Glutamatergic neuron (in vitro differentiated cells): ENCODE results near the gene ZC4H2. TPM values are rescaled to one million over a fixed set of nuclear protein-coding genes. Genes with fewer than 3 reads are reported as not detected.
"Not testable (repeated sequence)": the region's sequence is repeated elsewhere in the genome, so short reads cannot be mapped to it uniquely, and the experiment has no call there.

Experiments
- DNase-seq: peaks from one replicate; pipeline ENCODE4 v3.0.0; 2022
- H3K27ac Mint-ChIP-seq: one replicate; pipeline ENCODE4 v1.8.0; 2020; ENCODE audit warnings: mild to moderate bottlenecking, mixed read lengths, inconsistent platforms; ENCODE audit not compliant: unreplicated experiment
- H3K27me3 Mint-ChIP-seq: one replicate; pipeline ENCODE4 v1.8.0; 2020; ENCODE audit warnings: mild to moderate bottlenecking, moderate library complexity, mixed read lengths, inconsistent platforms; ENCODE audit not compliant: unreplicated experiment
- H3K36me3 Mint-ChIP-seq: one replicate; pipeline ENCODE4 v1.8.0; 2020; ENCODE audit warnings: mild to moderate bottlenecking, mixed read lengths, inconsistent platforms; ENCODE audit not compliant: unreplicated experiment
- H3K4me1 Mint-ChIP-seq: one replicate; pipeline ENCODE4 v1.8.0; 2020; ENCODE audit warnings: mild to moderate bottlenecking, low read depth, mixed read lengths, inconsistent platforms; ENCODE audit not compliant: unreplicated experiment
- H3K4me3 Mint-ChIP-seq: one replicate; pipeline ENCODE4 v1.8.0; 2020; ENCODE audit warnings: mild to moderate bottlenecking, mixed read lengths, inconsistent platforms; ENCODE audit not compliant: unreplicated experiment
- H3K9me3 Mint-ChIP-seq: one replicate; pipeline ENCODE4 v1.8.0; 2020; ENCODE audit warnings: mild to moderate bottlenecking, moderate library complexity, mixed read lengths, inconsistent platforms; ENCODE audit not compliant: unreplicated experiment
- CTCF ChIP-seq: fragments of 200-600 bp; sonication (generic); IDR thresholded peaks from one replicate; pipeline ENCODE4 v1.5.0; 2021; ENCODE audit not compliant: partially characterized antibody, unreplicated experiment
- total RNA-seq: library from RNA; stranded (reverse); fragmentation: NEBNext Ultra II Directional; extraction: Animal tissue kit (Norgen Biotek cat#: 25700); gene quantifications from one replicate; pipeline ENCODE4 v1.2.1, GENCODE V29; 2021; ENCODE audit not compliant: unreplicated experiment

ZC4H2 gene
- total RNA-seq, 1 donor from 2014 or later: 48.0 TPM

- Mint-ChIP-seq H3K4me1 (no peaks in the 10 kb centered on the region), H3K36me3 (peaks cover 25% of the 10 kb centered on the region), H3K27ac (peak overlapping the region; percentile 95), H3K9me3 (peaks cover 13% of the 10 kb centered on the region), H3K27me3 (peaks cover 4% of the 10 kb centered on the region), H3K4me3 (peak overlapping the region; percentile 94)
- DNase-seq: peak; percentile 72
- no peak for TF ChIP-seq CTCF
These were observed 759 bp downstream of the ZC4H2 start for GRCh38 chrX:64975491-64975890.

GRCh38 chrX:64925480-64925879, 50.8 kb downstream of the ZC4H2 start:
- TF ChIP-seq CTCF: no peak
- Mint-ChIP-seq H3K27ac (no peak overlapping the region), H3K36me3 (peaks cover 1% of the 10 kb centered on the region), H3K4me1 (no peaks in the 10 kb centered on the region), H3K4me3 (no peak overlapping the region), H3K9me3 (peaks cover 2% of the 10 kb centered on the region), H3K27me3 (no peaks in the 10 kb centered on the region)
- no peak for DNase-seq

- no peak for DNase-seq
- H3K4me3 Mint-ChIP-seq: no peak overlapping the region
- H3K4me1 Mint-ChIP-seq: no peaks in the 10 kb centered on the region
- H3K9me3 Mint-ChIP-seq: peaks cover 6% of the 10 kb centered on the region
- no peak overlapping the region for H3K27ac Mint-ChIP-seq
- TF ChIP-seq CTCF: no peak
- H3K36me3 Mint-ChIP-seq: peaks cover 36% of the 10 kb centered on the region
- no peaks in the 10 kb centered on the region for H3K27me3 Mint-ChIP-seq
These were observed 68.1 kb downstream of the ZC4H2 start for GRCh38 chrX:64908121-64908520.

- no peak overlapping the region for H3K27ac Mint-ChIP-seq
- H3K27me3 Mint-ChIP-seq: no peaks in the 10 kb centered on the region
- no peaks in the 10 kb centered on the region for H3K4me1 Mint-ChIP-seq
- DNase-seq: peak; percentile 48
- H3K4me3 Mint-ChIP-seq: no peak overlapping the region
- H3K9me3 Mint-ChIP-seq: peaks cover 3% of the 10 kb centered on the region
- peak; percentile 60 for TF ChIP-seq CTCF
- no peaks in the 10 kb centered on the region for H3K36me3 Mint-ChIP-seq
These were observed 81.7 kb downstream of the ZC4H2 start for GRCh38 chrX:64894454-64895038.

GRCh38 chrX:64885850-64886249, 90.4 kb downstream of the ZC4H2 start:
- H3K9me3 Mint-ChIP-seq: peaks cover 2% of the 10 kb centered on the region
- DNase-seq: peak; percentile 30
- H3K36me3 Mint-ChIP-seq: no peaks in the 10 kb centered on the region
- no peak overlapping the region for H3K27ac Mint-ChIP-seq
- peaks cover 1% of the 10 kb centered on the region for H3K27me3 Mint-ChIP-seq
- peak; percentile 70 for TF ChIP-seq CTCF
- no peak overlapping the region for H3K4me3 Mint-ChIP-seq
- no peaks in the 10 kb centered on the region for H3K4me1 Mint-ChIP-seq

GRCh38 chrX:64878709-64879108, 97.5 kb downstream of the ZC4H2 start:
- not testable (repeated sequence) for H3K36me3 Mint-ChIP-seq, H3K27ac Mint-ChIP-seq, H3K27me3 Mint-ChIP-seq, H3K4me1 Mint-ChIP-seq, DNase-seq, H3K4me3 Mint-ChIP-seq, H3K9me3 Mint-ChIP-seq
